Neural progenitor cell (in vitro differentiated cells): ENCODE measurements around the gene SLC2A13.

Source experiments
- EZH2phosphoT487 ChIP-seq: fragments of 200-600 bp; sonication (generic); IDR thresholded peaks from 2 replicates; pipeline ENCODE4 v1.6.1; 2017; ENCODE audit warnings: antibody characterized with exemption
- TF ChIP-seq, protein P1 (sequence below): fragments of 200-600 bp; sonication (generic); IDR thresholded peaks from 2 replicates; pipeline ENCODE4 v1.5.1; 2017; ENCODE audit warnings: antibody characterized with exemption, mild to moderate bottlenecking

- TF ChIP-seq EZH2phosphoT487 = no peak
- TF ChIP-seq, protein P1, sequence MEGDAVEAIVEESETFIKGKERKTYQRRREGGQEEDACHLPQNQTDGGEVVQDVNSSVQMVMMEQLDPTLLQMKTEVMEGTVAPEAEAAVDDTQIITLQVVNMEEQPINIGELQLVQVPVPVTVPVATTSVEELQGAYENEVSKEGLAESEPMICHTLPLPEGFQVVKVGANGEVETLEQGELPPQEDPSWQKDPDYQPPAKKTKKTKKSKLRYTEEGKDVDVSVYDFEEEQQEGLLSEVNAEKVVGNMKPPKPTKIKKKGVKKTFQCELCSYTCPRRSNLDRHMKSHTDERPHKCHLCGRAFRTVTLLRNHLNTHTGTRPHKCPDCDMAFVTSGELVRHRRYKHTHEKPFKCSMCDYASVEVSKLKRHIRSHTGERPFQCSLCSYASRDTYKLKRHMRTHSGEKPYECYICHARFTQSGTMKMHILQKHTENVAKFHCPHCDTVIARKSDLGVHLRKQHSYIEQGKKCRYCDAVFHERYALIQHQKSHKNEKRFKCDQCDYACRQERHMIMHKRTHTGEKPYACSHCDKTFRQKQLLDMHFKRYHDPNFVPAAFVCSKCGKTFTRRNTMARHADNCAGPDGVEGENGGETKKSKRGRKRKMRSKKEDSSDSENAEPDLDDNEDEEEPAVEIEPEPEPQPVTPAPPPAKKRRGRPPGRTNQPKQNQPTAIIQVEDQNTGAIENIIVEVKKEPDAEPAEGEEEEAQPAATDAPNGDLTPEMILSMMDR = no peak
These were observed 369.5 kb downstream of the SLC2A13 start for GRCh38 chr12:39736406-39736805.
